EH (cell line): Measurements from ENCODE around the gene TNRC6B.
A peak's percentile ranks its signal among the peaks of the same experiment; 100 is the strongest.

Experiments
- DNase-seq: peaks from one replicate; pipeline ENCODE4 v3.0.0-alpha.2; 2015; ENCODE audit warnings: low read depth

Gene TNRC6B

DNA sequence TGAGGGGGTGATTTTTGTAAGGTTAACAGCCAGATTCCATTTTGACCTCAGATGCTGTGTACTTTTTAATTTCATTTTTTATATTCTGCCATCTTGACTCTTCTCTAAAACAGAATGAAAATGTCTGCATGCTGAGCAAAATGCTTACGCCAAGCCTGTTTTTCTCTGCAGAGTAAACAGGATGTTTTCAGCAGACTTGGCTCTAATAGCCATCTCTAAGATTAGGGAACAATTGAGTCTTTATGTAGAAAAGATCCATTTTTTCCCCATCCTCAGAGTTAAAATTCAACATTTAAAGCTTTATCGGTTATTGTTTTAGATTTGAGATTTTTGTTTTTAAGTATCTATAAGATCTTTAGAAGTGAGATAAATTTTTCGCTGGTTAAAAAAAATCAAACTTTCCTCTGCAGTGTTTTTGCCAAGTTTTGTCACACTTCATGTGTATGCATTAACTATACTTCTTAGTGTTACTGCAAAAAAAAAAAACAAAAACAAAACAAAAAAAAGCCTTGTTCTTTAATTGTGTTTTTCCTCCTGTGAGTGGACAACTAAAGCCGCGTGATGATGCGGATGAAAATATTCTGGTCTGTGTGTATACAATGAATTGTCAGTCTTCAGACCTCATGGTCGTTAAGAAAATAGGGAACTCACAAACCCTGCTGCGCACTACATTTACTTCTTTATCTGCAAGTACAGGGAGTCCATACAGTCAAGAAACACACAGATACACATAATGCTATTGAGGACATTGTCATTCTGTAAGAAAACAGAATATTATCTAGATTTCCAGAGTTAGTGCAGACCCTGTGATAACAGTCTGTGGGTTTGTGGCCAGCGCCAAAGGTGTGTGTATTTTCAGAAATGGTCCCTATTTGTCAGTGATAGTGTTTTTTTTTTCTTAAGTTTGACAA lies 151.1 kb downstream of the TNRC6B start:
- DNase-seq = no peak

DNA sequence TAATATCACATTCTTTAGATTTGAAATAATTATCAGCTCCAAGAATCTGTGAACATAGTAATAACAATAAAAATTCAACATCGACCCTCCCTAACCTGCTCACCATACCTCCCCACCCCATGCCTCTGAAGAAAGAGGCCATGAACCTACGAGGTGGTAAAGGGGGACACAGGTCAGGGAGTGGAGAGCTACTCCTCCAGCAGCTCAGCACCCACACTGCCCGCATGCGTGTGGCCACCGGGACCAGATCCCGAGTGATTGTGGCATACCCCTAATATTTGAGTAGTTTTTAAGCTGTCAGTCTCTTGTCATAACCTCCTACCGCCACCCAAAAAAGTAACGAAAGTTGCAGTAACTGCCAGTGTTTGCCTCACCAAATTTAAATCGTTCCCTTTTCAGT lies 151.7 kb downstream of the TNRC6B start:
- DNase-seq = no peak

DNA sequence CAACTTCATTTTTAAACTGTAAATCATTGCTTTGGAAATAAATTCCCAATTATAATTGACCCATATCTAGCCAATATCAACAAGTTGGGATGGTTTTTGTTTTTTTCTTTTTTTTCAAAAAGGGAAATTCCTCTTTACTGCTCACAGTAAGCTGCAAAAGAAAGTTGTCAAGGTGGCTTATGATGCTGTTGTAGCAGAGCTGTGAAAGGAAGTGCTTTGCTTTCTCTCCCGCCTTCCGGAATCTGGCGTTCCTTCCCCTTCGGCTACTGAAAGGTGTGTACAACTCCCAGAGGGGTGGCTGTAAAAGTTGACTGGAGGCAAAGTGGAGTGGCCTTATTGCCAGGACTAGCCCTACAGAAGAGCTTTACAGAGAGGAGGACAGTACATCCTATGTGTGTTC lies 152.4 kb downstream of the TNRC6B start:
- no peak for DNase-seq

DNA sequence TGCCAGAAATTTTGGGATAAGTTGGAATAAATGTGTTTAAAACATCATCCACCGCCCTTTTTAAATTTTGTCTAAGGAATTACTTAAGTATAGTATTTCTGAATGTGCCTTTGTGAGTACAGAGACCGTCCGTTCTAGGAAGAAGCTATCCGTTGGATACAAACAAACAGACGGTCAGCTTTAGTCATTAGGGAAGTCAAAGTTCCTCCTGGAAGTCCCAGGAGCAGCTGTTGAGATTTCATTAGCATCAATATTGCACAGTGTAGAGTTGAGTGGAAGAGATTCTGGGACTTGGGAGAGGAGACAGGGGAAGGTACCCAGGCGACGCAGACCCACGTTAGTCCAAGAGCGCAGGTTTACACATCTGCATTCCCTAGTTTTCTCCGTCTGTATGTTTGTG lies 152.9 kb downstream of the TNRC6B start:
- no peak for DNase-seq

DNA sequence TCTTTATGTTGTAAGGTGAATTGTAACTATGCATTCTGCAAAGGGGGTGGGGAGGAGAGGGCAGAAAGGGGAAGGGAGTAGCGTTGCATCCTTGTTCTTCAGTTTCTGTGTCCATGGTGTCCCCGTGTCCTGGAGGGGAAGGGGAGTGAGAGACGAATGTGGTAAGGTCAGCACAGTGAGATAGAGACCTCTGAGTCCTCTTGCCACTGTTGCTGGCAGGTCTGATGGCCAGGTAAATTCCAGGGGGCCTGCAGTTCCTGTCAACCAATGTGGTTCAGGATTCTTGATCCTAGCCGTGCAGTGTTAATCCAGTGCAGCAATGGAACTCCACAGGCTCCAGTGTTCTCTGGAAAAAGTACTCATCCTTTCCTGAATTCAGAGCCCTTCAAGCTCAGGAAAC lies 154.0 kb downstream of the TNRC6B start:
- DNase-seq = no peak

DNA sequence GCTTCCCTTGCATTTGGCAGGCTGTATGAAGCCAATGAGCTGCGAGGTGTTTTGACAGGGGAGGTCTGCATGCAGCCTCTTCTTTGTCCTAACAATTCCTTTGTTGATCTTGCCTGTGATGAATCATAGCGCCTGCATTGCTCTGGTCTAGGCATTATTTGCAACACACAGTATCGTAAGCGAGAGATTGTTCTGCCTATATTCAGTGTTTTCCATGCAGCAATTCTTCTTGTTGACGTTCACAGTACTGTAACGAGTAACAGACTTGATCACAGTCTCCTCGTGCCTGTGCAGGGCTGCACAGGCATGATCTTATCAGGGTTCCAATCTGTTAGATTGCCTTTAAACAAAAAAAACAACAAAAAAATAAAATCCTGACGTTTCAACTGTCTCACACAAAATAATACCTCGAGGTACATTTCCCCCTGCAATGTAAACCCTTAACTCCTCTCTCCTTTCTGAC lies 154.6 kb downstream of the TNRC6B start:
- DNase-seq = peak; percentile 37

DNA sequence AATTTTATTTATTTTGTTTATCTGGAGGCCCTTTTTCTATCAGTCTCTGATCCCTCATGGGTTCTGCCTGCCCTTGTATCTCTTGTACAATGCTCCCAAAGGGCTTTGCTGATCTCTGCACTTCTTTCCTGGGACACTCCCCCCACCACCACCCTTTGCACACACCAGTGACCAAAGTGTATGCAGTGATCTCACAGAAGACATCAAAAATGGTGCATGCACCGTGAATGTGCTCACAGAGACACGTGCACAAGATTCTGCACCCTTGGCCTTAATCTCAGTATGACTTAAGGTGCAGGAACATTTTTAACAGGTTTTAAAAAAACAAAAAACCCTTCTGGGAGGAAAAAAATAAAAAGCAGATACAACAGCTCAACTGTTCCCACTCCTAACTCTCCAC lies 156.3 kb downstream of the TNRC6B start:
- DNase-seq = no peak

DNA sequence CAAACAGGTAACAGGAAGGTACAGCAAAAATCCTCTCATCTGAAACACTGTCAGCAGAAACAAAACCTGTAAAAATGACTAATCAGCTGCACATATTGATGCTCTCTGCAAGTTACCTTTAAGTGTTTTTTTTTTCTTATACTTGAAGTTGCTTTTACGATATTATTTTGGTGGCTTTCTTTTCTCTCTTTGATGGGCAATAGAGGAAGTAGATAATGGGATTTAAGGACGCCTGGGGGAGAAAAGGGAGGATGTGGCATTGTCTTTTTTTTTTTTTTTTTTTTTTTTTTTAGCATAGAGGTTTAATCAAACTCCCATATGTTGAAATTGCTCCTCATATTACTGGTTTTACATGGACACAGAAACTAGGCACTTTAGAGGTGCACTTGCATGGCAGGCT lies 157.2 kb downstream of the TNRC6B start:
- no peak for DNase-seq

DNA sequence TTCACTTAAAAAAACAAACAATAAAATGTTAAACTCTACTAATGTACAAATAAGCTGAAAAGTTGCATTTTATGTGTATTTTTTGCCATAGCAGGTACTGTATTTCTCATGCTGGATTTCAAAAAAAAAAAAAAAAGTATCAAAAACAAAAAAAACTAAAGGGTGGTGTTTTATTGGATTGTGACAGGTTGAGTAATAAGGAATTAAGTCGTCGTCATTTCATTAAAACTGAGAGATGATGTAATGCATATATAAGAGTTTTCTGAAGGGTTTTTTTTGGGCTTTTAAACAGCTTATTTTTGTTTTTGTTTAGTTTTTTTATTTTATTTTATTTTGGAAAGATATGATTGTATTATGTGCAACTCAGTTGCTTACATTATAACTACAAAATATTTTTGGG lies 157.6 kb downstream of the TNRC6B start:
- no peak for DNase-seq

DNA sequence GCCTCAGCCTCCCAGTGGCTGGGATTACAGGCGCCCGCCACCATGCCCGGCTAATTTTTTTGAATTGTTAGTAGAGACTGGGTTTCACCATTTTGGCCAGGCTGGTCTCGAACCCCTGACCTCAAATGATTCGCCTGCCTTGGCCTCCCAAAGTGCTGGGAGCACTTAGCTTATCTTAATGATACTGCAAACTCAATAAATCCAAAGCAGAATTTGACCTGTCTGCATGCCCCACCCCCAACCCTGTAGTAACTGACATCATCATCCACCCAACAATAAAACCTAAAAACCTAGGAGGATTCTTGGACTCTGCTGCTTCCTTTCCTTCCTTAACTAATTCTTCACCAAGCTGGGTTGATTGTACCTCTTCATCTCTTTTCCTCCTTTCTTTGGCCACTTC lies 162.3 kb downstream of the TNRC6B start:
- no peak for DNase-seq

DNA sequence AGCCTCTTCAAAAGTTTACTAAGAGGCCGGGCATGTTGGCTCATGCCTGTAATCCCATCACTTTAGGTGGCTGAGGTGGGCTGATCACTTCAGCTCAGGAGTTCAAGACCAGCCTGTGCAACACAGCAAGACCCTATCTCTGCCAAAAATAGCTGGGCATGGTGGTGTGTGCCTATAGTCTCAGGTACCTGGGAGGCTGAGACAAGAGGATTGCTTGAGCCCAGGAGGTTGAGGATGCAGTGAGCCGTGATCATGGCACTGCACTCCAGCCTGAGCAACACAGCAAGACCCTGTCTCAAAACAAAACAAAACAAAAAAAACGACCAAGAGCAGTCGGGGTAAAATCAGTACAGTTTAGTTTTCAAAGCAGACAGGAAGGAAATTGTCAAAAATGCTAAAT lies 163.9 kb downstream of the TNRC6B start:
- no peak for DNase-seq

DNA sequence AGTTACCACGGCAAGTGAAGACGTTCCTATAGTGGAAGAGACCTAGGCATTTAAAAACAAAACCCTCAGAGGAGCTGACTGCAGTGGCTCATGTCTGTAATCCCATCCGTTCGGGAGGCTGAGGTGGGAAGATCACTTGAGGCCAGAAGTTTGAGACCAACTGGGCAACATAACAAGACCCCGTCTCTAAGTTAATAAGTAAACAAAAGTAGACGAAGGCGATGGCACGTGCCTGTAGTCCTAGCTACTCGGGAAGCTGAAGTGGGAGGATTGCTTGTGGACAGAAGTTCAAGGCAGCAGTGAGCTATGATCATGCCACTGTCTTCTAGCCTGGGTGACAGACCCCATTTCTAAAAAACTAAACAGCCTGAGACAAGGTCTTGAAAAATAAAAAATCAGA lies 164.8 kb downstream of the TNRC6B start:
- DNase-seq = no peak

DNA sequence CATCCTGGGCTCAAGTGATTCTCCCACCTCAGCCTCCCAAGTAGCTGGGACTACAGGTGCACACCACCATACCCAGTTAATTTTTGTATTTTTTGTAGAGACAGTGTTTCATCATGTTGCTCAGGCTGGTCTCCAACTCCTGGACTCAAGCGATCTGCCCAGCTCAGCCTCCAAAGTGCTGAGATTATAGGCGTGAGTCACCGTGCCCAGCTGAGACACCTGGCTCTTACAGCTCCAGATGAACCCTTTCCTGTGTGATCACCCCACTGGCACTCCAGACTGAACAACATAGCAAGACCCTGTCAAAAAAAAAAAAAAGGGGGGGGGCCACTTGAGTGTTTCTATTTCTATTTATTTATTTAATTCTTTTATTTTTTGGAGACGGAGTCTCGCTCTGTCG lies 167.5 kb downstream of the TNRC6B start:
- DNase-seq = peak; percentile 22

DNA sequence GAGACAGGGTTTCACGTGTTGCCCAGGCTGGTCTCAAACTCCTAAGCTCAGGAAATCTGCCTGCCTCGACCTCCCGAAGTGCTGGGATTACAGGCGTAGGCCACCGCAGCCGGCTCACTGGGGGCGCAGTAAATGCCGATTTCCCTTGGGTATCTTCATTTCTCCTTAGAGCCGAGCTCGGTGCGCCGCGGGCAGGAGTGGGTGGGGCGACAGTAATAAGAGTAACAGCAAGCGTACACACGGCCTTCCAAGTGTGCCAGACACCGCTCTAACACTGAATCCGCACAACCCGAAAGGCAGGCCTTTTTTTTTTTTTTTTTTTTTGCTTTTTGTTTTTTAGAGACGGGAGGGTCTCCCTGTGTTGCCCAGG lies 168.1 kb downstream of the TNRC6B start:
- peak; percentile 50 for DNase-seq

DNA sequence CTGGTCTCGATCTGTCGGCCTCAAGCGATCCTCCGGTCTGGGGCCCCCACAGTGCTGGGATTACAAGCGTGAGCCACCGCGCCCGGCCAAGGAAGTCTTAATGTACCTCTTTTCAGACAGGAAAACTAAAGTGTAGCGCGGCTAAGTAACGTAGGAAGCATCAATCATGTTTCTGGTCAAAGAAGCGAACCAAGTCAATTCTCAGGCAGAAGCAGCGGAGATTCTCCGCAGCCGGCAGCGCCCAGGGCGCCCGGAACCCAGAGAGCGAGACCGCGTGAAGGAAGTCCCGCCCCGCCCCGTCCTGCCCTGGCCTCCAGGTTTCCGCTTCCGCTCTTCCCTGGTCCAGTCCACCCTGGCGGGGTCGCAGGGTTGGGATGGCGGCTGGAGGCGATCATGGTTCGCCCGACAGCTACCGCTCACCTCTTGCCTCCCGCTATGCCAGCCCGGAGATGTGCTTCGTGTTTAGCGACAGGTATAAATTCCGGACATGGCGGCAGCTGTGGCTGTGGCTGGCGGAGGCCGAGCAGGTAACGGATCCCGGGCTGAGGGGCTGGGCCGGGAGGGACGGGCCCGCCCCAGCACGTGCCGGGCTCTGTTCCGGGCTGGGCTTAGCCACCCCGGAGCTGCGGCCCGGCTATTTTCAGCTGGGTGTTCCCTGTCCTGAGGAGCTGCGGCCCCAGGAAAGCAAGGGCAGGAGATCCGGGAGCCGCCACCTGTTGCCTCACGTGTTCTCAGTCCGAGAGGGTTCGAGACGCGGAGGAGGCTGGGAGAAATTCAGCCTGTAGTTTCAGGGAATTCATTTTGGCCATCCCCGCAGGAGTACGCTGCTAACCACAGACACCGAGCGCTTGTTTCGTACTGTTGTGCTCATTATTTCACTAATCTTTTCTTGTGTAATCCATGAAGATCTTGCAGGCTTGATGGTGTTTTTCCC lies 168.7 kb downstream of the TNRC6B start, which contains the start of gene ADSL:
Gene ADSL, plus strand, starts transcription at position 316 of the 934 bp plus-strand sequence. Its CDS starts 59 bp downstream, at position 375.
- DNase-seq = peak; percentile 89

DNA sequence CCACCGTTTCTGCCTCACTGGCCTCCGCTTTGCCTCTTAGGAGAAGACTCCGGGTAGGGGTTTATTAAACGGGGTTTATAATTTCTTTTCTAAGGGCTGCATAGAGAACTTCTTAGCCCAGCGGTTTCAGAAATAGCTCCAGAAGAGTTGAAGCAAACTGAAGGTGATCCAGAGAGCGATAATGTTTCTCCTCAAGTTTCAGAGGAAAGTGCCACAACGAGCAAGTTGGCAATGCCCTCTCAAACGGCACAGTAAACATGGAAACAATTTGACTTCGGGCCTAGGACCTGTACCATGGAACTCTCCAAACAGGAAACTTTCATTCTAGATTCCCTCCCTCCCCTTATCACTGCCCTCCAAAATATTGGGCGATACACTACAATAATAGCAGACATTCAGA lies 169.6 kb downstream of the TNRC6B start:
- DNase-seq = no peak

DNA sequence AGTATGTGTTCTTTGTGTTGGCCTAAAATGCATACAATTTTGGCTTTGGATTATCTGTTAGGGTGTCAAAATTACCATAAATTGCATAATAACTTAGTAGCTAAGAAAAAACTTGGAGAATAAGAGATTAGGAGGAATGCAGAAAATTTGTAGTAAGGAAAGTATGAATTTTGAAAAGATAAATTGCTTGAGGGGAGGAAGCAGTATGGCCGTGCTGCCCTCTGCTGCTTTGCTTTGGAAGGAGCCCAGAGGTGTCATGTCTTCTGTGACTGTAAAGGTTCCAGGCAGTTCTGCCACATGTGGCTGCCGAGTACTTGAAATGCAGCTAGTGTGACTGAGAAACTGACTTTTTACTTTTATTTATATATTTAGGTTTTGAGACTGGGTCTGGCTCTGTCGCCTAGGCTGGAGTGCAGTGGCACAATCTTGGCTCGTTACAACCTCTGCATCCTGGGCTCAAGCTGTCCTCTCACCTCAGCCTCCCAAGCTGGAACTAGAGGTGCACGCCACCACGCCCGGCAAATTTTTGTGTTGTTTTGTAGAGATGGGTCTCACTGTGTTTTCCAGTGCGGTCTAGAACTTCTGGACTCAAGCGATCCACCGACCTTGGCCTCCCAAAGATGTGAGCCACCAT lies 170.4 kb downstream of the TNRC6B start:
- DNase-seq = peak; percentile 67

DNA sequence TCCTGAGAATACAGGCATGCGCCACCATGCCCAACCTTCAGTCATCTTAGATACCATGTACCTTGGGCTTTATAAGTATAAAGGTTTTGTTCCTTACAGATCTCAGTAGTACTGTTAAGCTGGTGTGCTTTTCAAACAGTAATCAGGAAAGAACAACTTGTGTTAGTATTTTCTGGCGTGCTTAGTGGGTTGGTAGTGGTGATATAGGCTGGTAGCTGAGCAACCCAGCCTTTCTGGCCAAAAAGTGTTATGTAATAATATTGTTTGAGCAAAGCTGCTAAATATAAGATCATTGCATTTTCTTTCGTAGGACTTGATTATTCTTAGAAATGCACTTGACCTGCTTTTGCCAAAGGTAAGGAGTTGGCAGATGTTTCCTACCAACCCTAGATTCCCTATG lies 175.0 kb downstream of the TNRC6B start:
- no peak for DNase-seq

DNA sequence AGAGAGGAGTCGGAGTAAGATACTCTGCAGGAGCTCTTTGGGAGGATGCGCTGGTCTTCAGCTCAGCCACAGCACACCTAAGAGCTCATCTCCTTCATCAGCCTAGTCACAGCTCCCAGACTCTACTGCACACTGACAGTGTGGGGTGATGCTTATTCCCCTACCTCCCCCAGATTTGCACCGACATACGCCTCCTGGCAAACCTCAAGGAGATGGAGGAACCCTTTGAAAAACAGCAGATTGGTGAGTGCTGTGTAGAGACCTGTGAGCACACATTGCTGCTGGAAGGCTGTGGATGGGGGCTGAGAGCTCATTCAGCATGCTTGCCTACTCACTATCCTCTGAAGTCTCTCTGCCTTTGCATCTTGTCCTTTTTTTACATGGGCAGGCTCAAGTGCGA lies 183.4 kb downstream of the TNRC6B start:
- DNase-seq = no peak

DNA sequence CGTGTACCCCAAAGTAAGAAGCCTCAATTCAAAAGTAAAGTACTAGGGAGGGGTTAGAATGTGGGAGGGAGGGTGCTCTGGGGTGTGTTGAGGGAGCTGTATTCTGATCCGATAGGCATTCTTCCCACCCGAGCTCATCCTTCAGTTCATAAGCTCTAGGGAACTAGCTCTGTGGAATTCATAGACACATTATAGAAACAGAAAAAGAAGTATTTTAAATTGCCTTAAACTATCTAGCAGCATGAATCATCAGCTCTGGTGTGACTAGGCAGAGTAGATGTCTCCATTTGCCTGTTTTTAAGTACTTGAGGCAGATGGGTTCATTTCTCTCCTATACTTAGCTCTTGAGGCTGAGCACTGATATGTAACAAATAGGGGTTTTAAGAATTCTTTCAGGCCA lies 185.3 kb downstream of the TNRC6B start:
- DNase-seq = peak; percentile 87

DNA sequence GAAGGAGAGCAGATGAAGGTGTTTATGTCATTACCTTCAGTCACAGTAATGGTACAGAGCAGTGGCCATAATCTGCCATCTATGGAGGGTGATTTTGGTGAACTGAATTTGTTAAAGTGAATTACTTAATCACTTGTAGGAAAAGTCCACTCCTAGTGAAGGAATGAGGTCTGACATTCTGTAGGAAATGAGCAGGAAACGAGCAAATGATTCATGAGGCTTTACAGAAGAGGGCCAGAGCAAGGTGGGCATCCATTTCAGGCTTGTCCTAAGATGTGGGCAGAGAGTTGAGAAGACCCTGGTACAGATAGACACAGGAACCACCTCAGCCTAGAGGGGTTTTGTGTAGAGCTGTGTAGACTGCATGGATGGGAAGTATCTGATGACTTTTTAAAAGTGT lies 186.7 kb downstream of the TNRC6B start:
- DNase-seq = no peak

DNA sequence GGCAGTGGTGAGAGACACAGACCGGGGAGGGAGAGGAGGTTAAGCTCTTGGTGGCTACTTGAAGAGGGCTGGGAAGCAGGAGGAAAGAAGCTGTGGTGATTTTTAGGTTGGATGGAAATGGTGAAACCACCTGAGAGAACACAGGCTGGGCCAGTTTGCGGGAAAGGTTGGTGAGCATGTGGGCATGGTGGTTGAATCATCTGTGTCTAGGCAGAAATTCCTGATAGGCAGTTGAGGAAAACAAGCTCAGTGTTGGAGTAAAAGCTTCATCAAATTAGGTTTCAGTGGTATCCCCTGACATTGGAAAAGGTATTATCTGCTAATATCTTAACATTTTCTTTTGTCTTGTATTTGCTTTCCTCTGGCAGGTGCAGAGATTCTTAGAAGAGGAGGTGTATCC lies 188.3 kb downstream of the TNRC6B start:
- DNase-seq = no peak
